Measurements from ENCODE around the gene LPAR2. TPM values are rescaled to one million over a fixed set of nuclear protein-coding genes. Genes with fewer than 3 reads are reported as not detected.

The LPAR2 gene
- total and polyA plus RNA-seq, 2 of the 13 experiments (the other 11 are each of a cell fraction or from before 2014, with no cell fraction given) = 0.86 to 3.6 TPM

- TF ChIP-seq ETV6 (CRISPR knock-in tag; conservative IDR thresholded peaks at IDR 0.05) (no peak), ZBTB49 (CRISPR knock-in tag; IDR thresholded peaks at IDR 0.05; ENCODE audit: borderline replicate concordance) (no peak)
Measured at GRCh38 chr19:19582471-19582870, 45.5 kb downstream of the LPAR2 start (continued).

- H4K20me1 ChIP-seq (ENCODE audit: insufficient read depth, low read length) = no peaks in the 10 kb centered on the region
- in situ Hi-C loops (cut with HindIII; ENCODE audit: extremely low pct_ligation_motif_present, low pct_unique_long_range_greater_than_20kb) = no loop called here
- H2AFZ ChIP-seq (ENCODE audit: low read length) = no peak overlapping the region
- FAIRE-seq = no peak
- intact Hi-C loops (cut with micrococcal nuclease; ENCODE audit: unreplicated experiment) = no loop called here
- H3K4me3 ChIP-seq (replicated peaks in 1 of 3; ENCODE audit: insufficient read depth in 1 of 3, low read depth in 2 of 3, low read length in 3 of 3) = no peak overlapping the region
- H3K9me3 ChIP-seq (ENCODE audit: low read length) = no peaks in the 10 kb centered on the region
- no peak for ATAC-seq
- no peak for DNase-seq (ENCODE audit: low spot score)
- ChIA-PET POLR2A (no interaction called here), CTCF (ENCODE audit: low intra/inter-chr PET ratio, low total read pairs) (no interaction called here)
- no peak overlapping the region for H3K27ac ChIP-seq (ENCODE audit: extremely low read length, insufficient read depth, low read length)
- no peaks in the 10 kb centered on the region for H3K36me3 ChIP-seq (replicated peaks in 1 of 2; ENCODE audit: control insufficient read depth in 1 of 2, insufficient read depth in 2 of 2, low read length in 2 of 2)
- no peak overlapping the region for H3K9ac ChIP-seq (ENCODE audit: insufficient read depth, low read depth, low read length)
- H3K4me2 ChIP-seq (ENCODE audit: low read depth, low read length) = no peak overlapping the region
- H3K4me1 ChIP-seq (ENCODE audit: insufficient read depth, low read length) = no peaks in the 10 kb centered on the region
- peaks cover 0 to 6% of the 10 kb centered on the region in 2 experiments; a peak in 3 of 5 replicates for H3K27me3 ChIP-seq (ENCODE audit: control insufficient read depth in 1 of 2, insufficient read depth in 2 of 2, low read length in 2 of 2)
- no peaks in the 10 kb centered on the region for H3K79me2 ChIP-seq (ENCODE audit: insufficient read depth, low read length)
- no TSS peak for BruUV-seq (replicated peaks)
- WGBS (ENCODE audit: low lambda C conversion rate) = 49% methylated on average over 12 of the region's 13 CpGs
- TF ChIP-seq RBFOX2 (IDR thresholded peaks at IDR 0.05; ENCODE audit: low read depth, low read length) (no peak), ZNF780A (CRISPR knock-in tag; IDR thresholded peaks at IDR 0.05) (no peak), SATB2 (CRISPR knock-in tag; IDR thresholded peaks at IDR 0.05) (no peak), ZFP37 (CRISPR knock-in tag; IDR thresholded peaks at IDR 0.05; ENCODE audit: borderline replicate concordance) (no peak), PRDM15 (CRISPR knock-in tag; IDR thresholded peaks at IDR 0.05) (no peak), GATAD1 (CRISPR knock-in tag; IDR thresholded peaks at IDR 0.05) (no peak), MAX (IDR thresholded peaks at IDR 0.05) (no peak), SMAD1 (CRISPR knock-in tag; IDR thresholded peaks at IDR 0.05; ENCODE audit: borderline replicate concordance, low read depth) (no peak), THAP8 (CRISPR knock-in tag; IDR thresholded peaks at IDR 0.05; ENCODE audit: borderline replicate concordance) (no peak), HMGXB4 (CRISPR knock-in tag; IDR thresholded peaks at IDR 0.05; ENCODE audit: borderline replicate concordance in 1 of 2, low read depth in 1 of 2) (no peak), CREB1 (IDR thresholded peaks at IDR 0.05) (no peak), CREB1 (CRISPR knock-in tag; IDR thresholded peaks at IDR 0.05) (no peak), HHEX (CRISPR knock-in tag; IDR thresholded peaks at IDR 0.05) (no peak), ZNF549 (CRISPR knock-in tag; IDR thresholded peaks at IDR 0.05) (no peak)
Measured at GRCh38 chr19:19581391-19581790, 46.6 kb downstream of the LPAR2 start.

All from HepG2 (cell line).